ENCODE results near the gene MAP7.

- TF ChIP-seq CTCF (IDR thresholded peaks at IDR 0.05; ENCODE audit: low read depth, low read length, missing input control) (no peak), FOXA1 (IDR thresholded peaks at IDR 0.05) (no peak), MAX (IDR thresholded peaks at IDR 0.05) (no peak), EGR1 (IDR thresholded peaks at IDR 0.05; ENCODE audit: low read depth in 2 of 2) (no peak), YY1 (IDR thresholded peaks at IDR 0.05) (no peak), RAD21 (IDR thresholded peaks at IDR 0.05) (no peak), SP1 (IDR thresholded peaks at IDR 0.05) (no peak), HNF4A (conservative IDR thresholded peaks at IDR 0.05) (no peak), REST (IDR thresholded peaks at IDR 0.05) (no peak), GABPA (IDR thresholded peaks at IDR 0.05 in 1 of 2, conservative IDR thresholded peaks at IDR 0.05 in 1 of 2) (no peak), HNF4G (IDR thresholded peaks at IDR 0.05) (no peak)
Observed at GRCh38 chr6:136522636-136523035, 27.6 kb downstream of the MAP7 start.
